PC-9 (cell line): Measurements from ENCODE around the gene HS3ST4. TPM values are rescaled to one million over a fixed set of nuclear protein-coding genes. Genes with fewer than 3 reads are reported as not detected.

Experiments
- BruUV-seq: library from RNA; stranded (reverse); fragments of 400-500 nt; replicated peaks from 2 replicates; lab custom pipeline; 2021; lab: Mats Ljungman, UMichigan
- CTCF ChIA-PET: fragments of 300-600 bp; sonication (Branson Sonifier 250); formaldehyde crosslinking; loops from one replicate; lab custom pipeline; 2022; ENCODE audit warnings: antibody characterized with exemption; lab: Charles Lee
- POLR2A ChIA-PET: fragments of 300-600 bp; sonication (Branson Sonifier 250); formaldehyde crosslinking; loops from one replicate; lab custom pipeline; 2022; ENCODE audit warnings: antibody characterized with exemption; ENCODE audit not compliant: unreplicated experiment; lab: Charles Lee
- DNase-seq, 2 experiments: peaks; one replicate each; pipeline versions ENCODE4 v3.0.0 to v3.0.0-alpha.2; 2015 to 2022; ENCODE audit warnings: mixed read lengths in 1 of 2
- H2AFZ ChIP-seq: fragments of 200-600 bp; sonication (generic); 2 replicates; pipeline ENCODE4 v1.8.1; 2017; ENCODE audit warnings: antibody characterized with exemption
- H3F3A ChIP-seq: fragments of 200-600 bp; sonication (generic); 2 replicates; pipeline ENCODE4 v1.8.1; 2017; ENCODE audit warnings: antibody characterized with exemption, mild to moderate bottlenecking, low read depth; ENCODE audit not compliant: insufficient read depth
- H3K27ac ChIP-seq: fragments of 200-600 bp; sonication (generic); 2 replicates; pipeline ENCODE4 v1.6.1; 2016; ENCODE audit warnings: mixed run types
- H3K27me3 ChIP-seq: fragments of 200-600 bp; sonication (generic); 2 replicates; pipeline ENCODE4 v1.6.1; 2016; ENCODE audit warnings: low read depth, mixed run types; ENCODE audit not compliant: insufficient read depth
- H3K36me3 ChIP-seq: fragments of 200-600 bp; sonication (generic); 2 replicates; pipeline ENCODE4 v1.6.1; 2016; ENCODE audit warnings: low read depth, mixed run types
- H3K4me1 ChIP-seq: fragments of 200-600 bp; sonication (generic); replicated peaks from 2 replicates; pipeline ENCODE4 v1.6.1; 2016; ENCODE audit warnings: mixed run types; ENCODE audit not compliant: insufficient read depth
- H3K4me2 ChIP-seq: fragments of 200-600 bp; sonication (generic); 2 replicates; pipeline ENCODE4 v1.6.1; 2017; ENCODE audit warnings: mixed run types
- H3K4me3 ChIP-seq: fragments of 200-600 bp; sonication (generic); 2 replicates; pipeline ENCODE4 v1.6.1; 2016; ENCODE audit warnings: mixed run types
- H3K79me2 ChIP-seq: fragments of 200-600 bp; sonication (generic); 2 replicates; pipeline ENCODE4 v1.6.1; 2017; ENCODE audit warnings: low read depth, mixed run types
- H3K9me2 ChIP-seq: fragments of 200-600 bp; sonication (generic); 2 replicates; pipeline ENCODE4 v1.8.1; 2017; ENCODE audit warnings: mild to moderate bottlenecking; ENCODE audit not compliant: insufficient read depth
- H3K9me3 ChIP-seq: fragments of 200-600 bp; sonication (generic); 2 replicates; pipeline ENCODE4 v1.8.1; 2016; ENCODE audit warnings: low read depth; ENCODE audit not compliant: insufficient read depth
- H4K20me1 ChIP-seq: fragments of 200-600 bp; sonication (generic); 2 replicates; pipeline ENCODE4 v1.8.1; 2017; ENCODE audit not compliant: insufficient read depth
- EZH2 ChIP-seq: fragments of 200-600 bp; sonication (generic); IDR thresholded peaks from 2 replicates; pipeline ENCODE4 v1.8.0; 2017; ENCODE audit warnings: antibody characterized with exemption, low read depth
- intact Hi-C: fragments of 100-400 bp; cut with micrococcal nuclease; formaldehyde crosslinking; loops from one replicate; pipeline ENCODE4 v1.10.0; 2022; ENCODE audit not compliant: unreplicated experiment
- total RNA-seq: library from RNA; stranded (reverse); gene quantifications from 2 replicates; pipeline ENCODE4 v1.2.3, GENCODE V29; 2021
- TF ChIP-seq, protein P1 (sequence below): fragments of 200-600 bp; sonication (generic); conservative IDR thresholded peaks from 2 replicates; pipeline ENCODE4 v1.6.1; 2017; ENCODE audit warnings: mixed run types, antibody characterized with exemption, mild to moderate bottlenecking, moderate library complexity

The HS3ST4 gene
- total RNA-seq, 1 experiment from 2014 or later = not detected

DNA sequence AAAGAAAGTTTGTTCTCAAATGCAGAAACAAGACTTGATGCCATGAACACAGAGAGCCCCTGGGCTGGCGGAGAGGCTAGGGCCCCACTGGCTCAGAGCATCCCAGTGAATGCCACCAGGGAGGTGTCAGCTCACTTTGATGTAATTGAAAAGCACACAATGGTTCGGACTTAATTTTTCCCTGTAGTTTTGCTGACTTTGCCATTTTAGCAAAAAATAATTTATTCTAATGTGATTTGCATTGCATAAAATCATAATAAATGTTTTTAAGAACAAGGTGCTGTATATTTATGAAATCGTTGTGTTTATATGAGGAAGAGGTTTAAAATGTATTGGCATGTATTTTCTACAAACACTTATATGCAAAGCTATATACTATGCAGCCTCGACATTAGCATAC, 140.5 kb downstream of the HS3ST4 start:
- Histone ChIP-seq H3K79me2 (no peaks in the 10 kb centered on the region), H3K27ac (no peak overlapping the region), H2AFZ (no peak overlapping the region), H3K4me2 (no peak overlapping the region), H3K9me3 (no peaks in the 10 kb centered on the region), H3K4me1 (no peaks in the 10 kb centered on the region), H3K4me3 (no peak overlapping the region), H3K36me3 (no peaks in the 10 kb centered on the region), H3K9me2 (no peaks in the 10 kb centered on the region), H3K27me3 (no peaks in the 10 kb centered on the region), H3F3A (no peaks in the 10 kb centered on the region), H4K20me1 (no peaks in the 10 kb centered on the region)
- BruUV-seq = no TSS peak
- TF ChIP-seq, protein P1, sequence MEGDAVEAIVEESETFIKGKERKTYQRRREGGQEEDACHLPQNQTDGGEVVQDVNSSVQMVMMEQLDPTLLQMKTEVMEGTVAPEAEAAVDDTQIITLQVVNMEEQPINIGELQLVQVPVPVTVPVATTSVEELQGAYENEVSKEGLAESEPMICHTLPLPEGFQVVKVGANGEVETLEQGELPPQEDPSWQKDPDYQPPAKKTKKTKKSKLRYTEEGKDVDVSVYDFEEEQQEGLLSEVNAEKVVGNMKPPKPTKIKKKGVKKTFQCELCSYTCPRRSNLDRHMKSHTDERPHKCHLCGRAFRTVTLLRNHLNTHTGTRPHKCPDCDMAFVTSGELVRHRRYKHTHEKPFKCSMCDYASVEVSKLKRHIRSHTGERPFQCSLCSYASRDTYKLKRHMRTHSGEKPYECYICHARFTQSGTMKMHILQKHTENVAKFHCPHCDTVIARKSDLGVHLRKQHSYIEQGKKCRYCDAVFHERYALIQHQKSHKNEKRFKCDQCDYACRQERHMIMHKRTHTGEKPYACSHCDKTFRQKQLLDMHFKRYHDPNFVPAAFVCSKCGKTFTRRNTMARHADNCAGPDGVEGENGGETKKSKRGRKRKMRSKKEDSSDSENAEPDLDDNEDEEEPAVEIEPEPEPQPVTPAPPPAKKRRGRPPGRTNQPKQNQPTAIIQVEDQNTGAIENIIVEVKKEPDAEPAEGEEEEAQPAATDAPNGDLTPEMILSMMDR = no peak
- no peak for TF ChIP-seq EZH2
- intact Hi-C loops = no loop called here
- no peak for DNase-seq
- ChIA-PET CTCF (no interaction called here), POLR2A (no interaction called here)

DNA sequence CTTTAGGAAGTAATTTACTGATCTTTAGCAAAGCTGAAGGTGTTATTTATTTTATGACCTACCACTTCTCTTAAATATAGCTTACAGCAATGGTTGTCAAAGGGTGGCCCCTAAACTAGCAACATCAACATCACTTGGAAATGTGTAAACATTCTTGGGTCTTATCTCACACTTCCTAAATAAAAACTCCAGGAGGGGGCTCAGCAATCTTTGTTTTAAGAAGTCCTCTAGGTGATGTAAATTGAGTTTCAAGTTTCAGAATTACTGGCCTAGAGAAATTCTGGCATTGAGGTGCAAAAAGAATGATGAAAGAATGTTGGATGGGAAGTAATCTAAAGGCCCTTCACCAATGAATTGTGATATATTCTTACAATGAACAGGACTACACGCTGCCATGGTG, 142.3 kb downstream of the HS3ST4 start:
- no peak for TF ChIP-seq EZH2
- TF ChIP-seq, protein P1 = no peak
- ChIA-PET POLR2A (no interaction called here), CTCF (no interaction called here)
- Histone ChIP-seq H3K4me1 (no peaks in the 10 kb centered on the region), H3K4me3 (no peak overlapping the region), H3K9me3 (no peaks in the 10 kb centered on the region), H2AFZ (no peak overlapping the region), H3F3A (no peaks in the 10 kb centered on the region), H3K79me2 (no peaks in the 10 kb centered on the region), H3K36me3 (no peaks in the 10 kb centered on the region), H4K20me1 (no peaks in the 10 kb centered on the region; the same call in 1 of the 2 replicates), H3K9me2 (no peaks in the 10 kb centered on the region), H3K27ac (no peak overlapping the region), H3K27me3 (peaks cover 6% of the 10 kb centered on the region), H3K4me2 (no peak overlapping the region)
- BruUV-seq = no TSS peak
- intact Hi-C loops = no loop called here
- DNase-seq = no peak

DNA sequence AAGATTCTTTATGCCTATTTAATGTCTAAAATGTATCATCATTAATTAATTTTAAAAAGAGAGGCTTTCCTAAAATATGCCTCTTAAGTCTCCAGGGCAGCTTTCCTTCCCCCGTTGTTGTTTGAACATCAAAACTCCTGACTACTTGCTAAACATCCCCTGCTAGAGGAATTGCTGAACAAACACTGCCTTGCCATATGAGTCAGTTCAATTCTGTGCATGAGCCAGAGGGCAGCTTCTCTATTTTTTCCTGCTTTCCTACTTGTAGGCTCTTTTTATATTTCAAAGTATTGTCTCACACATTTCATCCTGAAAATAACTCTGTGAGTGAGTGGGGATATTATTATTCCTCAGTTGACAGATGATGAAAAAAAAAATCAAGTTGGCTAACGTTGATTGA, 143.4 kb downstream of the HS3ST4 start:
- POLR2A ChIA-PET = no interaction called here
- H3K4me1 ChIP-seq = no peaks in the 10 kb centered on the region
- no peaks in the 10 kb centered on the region for H3K79me2 ChIP-seq
- no peak overlapping the region for H3K4me3 ChIP-seq
- intact Hi-C loops = no loop called here
- TF ChIP-seq EZH2 = no peak
- TF ChIP-seq, protein P1 = no peak
- no peak overlapping the region for H3K4me2 ChIP-seq
- no peak overlapping the region for H3K27ac ChIP-seq
- H3K36me3 ChIP-seq = no peaks in the 10 kb centered on the region
- DNase-seq = no peak
- peaks cover 6% of the 10 kb centered on the region for H3K27me3 ChIP-seq
- H4K20me1 ChIP-seq = no peaks in the 10 kb centered on the region; the same call in 1 of the 2 replicates
- no peaks in the 10 kb centered on the region for H3F3A ChIP-seq
- CTCF ChIA-PET = no interaction called here
- no peaks in the 10 kb centered on the region for H3K9me3 ChIP-seq
- BruUV-seq = no TSS peak
- H3K9me2 ChIP-seq = no peaks in the 10 kb centered on the region
- H2AFZ ChIP-seq = no peak overlapping the region
